MG63 (cell line): ENCODE data around the gene CORO2A. TPM values are rescaled to one million over a fixed set of nuclear protein-coding genes. Genes with fewer than 3 reads are reported as not detected.

ENCODE experiments used
- DNase-seq: peaks from one replicate; pipeline ENCODE4 v3.0.0-alpha.2; 2020
- H3K27me3 ChIP-seq: fragments of 250-450 bp; sonication (Bioruptor Pico); 2 replicates; pipeline ENCODE4 v1.5.1; 2020; ENCODE audit warnings: mild to moderate bottlenecking, moderate library complexity
- H3K36me3 ChIP-seq: fragments of 250-450 bp; sonication (Bioruptor Pico); 2 replicates; pipeline ENCODE4 v1.5.1; 2020; ENCODE audit warnings: mild to moderate bottlenecking, moderate library complexity
- H3K4me3 ChIP-seq: fragments of 250-450 bp; sonication (Bioruptor Pico); 2 replicates; pipeline ENCODE4 v1.5.1; 2020; ENCODE audit warnings: mild to moderate bottlenecking, moderate library complexity
- H3K9me3 ChIP-seq: fragments of 250-450 bp; sonication (Bioruptor Pico); 2 replicates; pipeline ENCODE4 v1.5.1; 2020; ENCODE audit warnings: mild to moderate bottlenecking, moderate library complexity
- total RNA-seq: library from RNA; depleted of rRNA; stranded (reverse); fragments of >200 nt; shearing (Covaris generic); gene quantifications from 2 replicates; pipeline ENCODE4 v1.2.3, GENCODE V29; 2014; ENCODE audit warnings: low replicate concordance; rRNA removed

Gene CORO2A, protein sequence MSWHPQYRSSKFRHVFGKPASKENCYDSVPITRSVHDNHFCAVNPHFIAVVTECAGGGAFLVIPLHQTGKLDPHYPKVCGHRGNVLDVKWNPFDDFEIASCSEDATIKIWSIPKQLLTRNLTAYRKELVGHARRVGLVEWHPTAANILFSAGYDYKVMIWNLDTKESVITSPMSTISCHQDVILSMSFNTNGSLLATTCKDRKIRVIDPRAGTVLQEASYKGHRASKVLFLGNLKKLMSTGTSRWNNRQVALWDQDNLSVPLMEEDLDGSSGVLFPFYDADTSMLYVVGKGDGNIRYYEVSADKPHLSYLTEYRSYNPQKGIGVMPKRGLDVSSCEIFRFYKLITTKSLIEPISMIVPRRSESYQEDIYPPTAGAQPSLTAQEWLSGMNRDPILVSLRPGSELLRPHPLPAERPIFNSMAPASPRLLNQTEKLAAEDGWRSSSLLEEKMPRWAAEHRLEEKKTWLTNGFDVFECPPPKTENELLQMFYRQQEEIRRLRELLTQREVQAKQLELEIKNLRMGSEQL
- total RNA-seq, result 0.03 and 0.81 TPM in 2 replicates

DNA sequence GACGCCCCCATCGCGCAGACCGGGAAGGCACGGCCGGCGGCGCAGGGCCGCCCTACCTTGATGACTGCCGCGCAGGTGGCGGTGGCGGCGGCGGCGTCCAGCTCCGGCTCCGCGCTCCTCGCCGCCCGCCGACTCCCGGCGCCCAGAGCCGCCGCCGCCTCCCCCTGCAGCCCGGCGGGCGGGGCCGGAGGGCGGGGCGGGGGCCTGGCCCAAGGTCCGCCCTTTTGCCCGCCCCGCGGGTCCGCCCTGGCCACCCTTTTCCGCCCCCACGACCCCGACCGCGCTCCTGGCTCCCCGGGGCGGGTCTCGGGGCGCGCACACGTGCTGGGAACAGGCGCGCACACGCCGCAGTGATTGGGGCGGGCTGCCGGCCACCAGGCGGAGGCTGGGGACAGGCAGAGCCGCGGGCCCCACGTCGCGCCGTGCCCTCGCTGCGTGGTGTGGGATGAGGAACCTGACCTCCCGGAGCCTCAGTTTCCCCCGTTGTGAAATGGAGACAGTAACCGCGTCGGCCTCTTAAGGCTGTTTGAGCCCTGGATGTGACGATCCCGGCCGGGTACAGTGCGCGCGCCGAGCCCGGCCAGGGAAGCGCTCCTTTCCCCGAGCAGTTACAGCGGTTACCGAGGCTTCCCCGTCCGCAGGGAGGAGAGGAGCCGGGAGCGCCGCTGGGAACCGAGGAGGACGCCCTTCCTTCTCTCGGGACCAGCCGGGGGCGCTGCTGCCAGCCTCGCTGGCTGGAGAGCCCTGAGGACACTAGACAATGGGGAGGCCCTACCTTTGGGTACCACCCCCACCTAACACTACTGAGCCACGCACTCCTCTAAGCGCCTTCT lies at the start of gene CORO2A:
CORO2A (minus strand) TSS at position 135 of the 833 bp plus-strand sequence. CDS start 34,977 bp downstream, outside the sequence.
- Histone ChIP-seq H3K9me3 (no peaks in the 10 kb centered on the region), H3K4me3 (peak within 1 kb of the TSS; percentile 56), H3K27me3 (no peaks in the 10 kb centered on the region), H3K36me3 (no peaks in the 10 kb centered on the region)
- peak; percentile 75 for DNase-seq

DNA sequence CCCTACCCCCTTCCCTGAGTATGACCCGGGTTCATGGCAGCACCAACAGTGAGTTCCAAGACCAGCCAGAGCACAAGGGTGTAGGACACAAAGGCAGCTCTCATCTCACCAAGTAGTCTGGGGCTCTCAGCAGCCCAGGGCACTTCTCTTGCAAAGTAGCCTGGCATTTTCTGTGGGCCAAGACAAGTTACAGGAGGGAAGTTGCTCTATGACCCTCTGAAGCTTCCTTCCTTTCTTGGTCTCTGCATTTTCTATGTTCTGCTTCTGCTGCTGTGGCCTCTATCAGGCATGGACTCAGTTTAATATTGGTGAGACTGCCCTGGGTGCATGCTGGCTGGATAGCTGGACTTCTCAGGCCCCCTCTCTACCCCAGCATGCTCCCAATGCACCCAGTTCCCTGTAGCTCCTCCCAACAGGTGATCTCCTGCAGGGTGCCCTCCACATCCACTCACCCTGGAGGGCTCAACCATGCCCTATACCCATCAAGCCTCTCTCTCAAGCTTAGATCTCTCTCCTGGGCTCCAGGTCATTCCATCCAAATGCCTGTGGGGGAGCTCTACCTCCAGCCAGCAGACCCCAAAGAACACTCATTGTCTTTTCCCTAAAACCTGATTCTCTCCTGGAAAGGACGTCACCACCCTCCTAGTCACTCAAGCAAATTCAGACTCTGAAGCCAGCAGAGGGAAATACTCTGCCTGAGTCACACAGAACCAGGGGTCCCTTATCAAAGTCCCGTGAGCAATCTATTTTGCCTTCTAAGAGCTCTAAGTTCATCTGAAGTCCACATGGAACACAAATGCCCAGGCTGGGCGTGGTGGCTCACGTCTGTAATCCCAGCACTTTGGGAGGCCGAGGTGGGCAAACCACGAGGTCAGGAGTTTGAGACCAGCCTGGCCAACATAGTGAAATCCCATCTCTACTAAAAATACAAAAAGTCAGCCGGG lies 49.2 kb upstream of the CORO2A start:
- DNase-seq, result no peak
- H3K36me3 ChIP-seq, result peaks cover 12% of the 10 kb centered on the region

DNA sequence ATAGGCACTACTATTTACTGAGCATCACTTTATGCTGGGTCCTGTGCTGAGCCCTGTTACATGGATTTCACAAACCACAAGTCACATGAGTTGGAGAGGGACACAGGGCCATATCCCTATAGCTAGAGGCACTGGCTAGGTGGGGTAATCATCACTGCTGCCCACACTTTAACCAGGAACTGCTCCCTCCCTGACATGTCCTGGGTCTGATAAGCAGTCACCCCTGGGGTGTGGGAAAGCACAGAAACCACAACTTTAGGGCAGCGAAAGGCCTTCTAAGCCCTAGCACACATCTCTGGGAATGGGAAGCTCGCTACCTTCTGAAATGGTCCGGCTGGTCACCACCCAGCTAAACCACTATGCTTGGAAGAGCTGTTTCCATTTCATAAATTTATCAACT lies 48.0 kb upstream of the CORO2A start:
- DNase-seq, result no peak
- H3K4me3 ChIP-seq, result no peak overlapping the region
- no peaks in the 10 kb centered on the region for H3K9me3 ChIP-seq
- no peaks in the 10 kb centered on the region for H3K27me3 ChIP-seq
- peaks cover 12% of the 10 kb centered on the region for H3K36me3 ChIP-seq

More for the DNA sequence above, 49.2 kb upstream of the CORO2A start:
- Histone ChIP-seq H3K4me3 (no peak overlapping the region), H3K27me3 (no peaks in the 10 kb centered on the region), H3K9me3 (no peaks in the 10 kb centered on the region)

DNA sequence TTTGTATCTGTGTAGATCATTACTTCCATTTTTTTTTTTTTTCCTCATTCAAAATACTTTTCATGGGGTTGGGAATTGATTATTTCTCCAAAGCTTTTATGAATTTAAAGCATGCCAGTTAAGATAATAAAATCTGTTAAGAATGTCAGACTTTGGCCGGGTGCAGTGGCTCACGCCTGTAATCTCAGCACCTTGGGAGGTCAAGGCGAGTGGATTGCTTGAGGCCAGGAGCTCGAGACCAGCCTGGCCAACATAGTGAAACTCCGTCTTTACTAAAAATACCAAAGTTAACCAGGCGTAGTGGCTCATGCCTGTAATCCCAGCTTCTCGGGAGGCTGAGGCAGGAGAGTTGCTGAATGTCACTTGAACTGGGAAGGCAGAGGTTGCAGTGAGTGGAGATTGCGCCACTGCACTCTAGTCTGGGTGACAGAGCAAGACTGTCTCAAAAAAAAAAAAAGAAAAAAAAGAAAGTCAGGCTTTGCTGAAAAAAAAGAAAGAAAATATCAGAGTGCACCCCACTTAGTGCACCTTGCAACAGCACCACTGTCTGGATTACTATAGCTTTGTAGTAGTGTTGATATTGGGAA lies 44.6 kb upstream of the CORO2A start:
- DNase-seq, result no peak
- peaks cover 26% of the 10 kb centered on the region for H3K36me3 ChIP-seq

DNA sequence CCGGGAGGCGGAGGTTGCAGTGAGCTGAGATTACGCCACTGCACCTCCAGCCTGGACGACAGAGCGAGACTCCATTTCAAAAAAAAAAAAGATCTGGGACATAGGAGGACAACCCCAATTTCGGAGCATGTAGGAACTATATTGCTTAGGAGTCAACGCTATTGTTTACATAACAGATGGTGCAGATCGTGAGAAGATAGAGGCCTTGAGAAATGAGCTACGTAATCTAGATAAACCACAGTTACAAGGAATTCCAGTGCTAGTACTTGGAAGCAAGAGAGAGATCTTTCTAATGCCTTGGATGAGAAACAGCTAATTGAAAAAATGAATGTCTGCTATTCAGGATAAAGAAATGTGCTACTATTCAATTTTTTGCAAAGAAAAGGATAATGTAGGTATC lies 42.7 kb upstream of the CORO2A start:
- peaks cover 35% of the 10 kb centered on the region for H3K36me3 ChIP-seq
- no peak for DNase-seq
- H3K27me3 ChIP-seq, result no peaks in the 10 kb centered on the region
- H3K4me3 ChIP-seq, result no peak overlapping the region
- no peaks in the 10 kb centered on the region for H3K9me3 ChIP-seq

More for the DNA sequence above, 44.6 kb upstream of the CORO2A start:
- Histone ChIP-seq H3K9me3 (no peaks in the 10 kb centered on the region), H3K4me3 (no peak overlapping the region), H3K27me3 (no peaks in the 10 kb centered on the region)

DNA sequence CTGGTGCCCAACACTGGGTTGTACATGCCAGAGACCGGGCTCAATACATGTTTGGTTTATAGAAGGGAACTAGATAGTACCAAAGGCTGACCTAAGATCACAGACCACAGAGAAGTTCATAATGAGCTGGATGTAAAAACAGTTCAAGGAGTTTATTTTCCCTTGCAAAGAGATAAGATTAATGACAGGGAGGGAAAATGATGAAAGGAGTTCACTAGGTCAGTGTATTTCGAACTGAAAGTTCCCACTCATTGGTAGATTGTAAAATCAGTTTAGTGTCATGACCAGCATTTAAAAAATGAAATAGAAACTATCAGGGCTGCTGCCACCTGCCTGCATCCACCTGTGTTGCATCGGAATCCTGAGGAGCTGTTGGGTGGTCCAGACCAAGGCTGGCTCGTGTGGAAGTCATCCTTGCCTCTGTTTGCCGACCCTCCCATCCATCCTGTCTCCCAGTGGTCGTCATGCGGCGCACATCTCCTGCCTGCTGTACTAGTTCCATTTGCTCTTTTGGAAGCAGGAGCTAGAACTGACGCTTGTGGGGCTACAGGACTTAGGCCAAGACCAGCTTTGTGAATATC lies 41.9 kb upstream of the CORO2A start:
- Histone ChIP-seq H3K36me3 (peaks cover 33% of the 10 kb centered on the region), H3K4me3 (no peak overlapping the region)

DNA sequence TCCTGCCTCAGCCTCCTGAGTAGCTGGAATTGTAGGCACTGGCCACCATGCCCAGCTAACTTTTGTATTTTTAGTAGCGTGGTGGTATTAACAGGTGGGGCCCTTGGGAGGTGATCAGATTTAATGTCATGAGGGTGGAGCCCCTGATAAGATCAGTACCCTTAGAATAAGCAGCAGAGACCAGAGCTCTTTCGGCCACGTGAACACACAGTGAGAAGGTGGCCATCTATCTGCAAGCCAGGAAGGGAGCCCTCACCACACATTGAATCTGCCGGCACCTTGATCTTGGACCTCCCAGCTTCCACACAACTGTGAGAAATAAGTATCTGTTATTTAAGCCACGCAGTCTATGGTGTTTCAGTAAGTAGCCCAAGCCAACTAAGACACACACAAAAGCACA lies 40.5 kb upstream of the CORO2A start:
- DNase-seq, result no peak
- Histone ChIP-seq H3K4me3 (no peak overlapping the region), H3K9me3 (no peaks in the 10 kb centered on the region), H3K27me3 (no peaks in the 10 kb centered on the region), H3K36me3 (peaks cover 44% of the 10 kb centered on the region)

More for the DNA sequence above, 41.9 kb upstream of the CORO2A start:
- Histone ChIP-seq H3K27me3 (no peaks in the 10 kb centered on the region), H3K9me3 (no peaks in the 10 kb centered on the region)
- no peak for DNase-seq

DNA sequence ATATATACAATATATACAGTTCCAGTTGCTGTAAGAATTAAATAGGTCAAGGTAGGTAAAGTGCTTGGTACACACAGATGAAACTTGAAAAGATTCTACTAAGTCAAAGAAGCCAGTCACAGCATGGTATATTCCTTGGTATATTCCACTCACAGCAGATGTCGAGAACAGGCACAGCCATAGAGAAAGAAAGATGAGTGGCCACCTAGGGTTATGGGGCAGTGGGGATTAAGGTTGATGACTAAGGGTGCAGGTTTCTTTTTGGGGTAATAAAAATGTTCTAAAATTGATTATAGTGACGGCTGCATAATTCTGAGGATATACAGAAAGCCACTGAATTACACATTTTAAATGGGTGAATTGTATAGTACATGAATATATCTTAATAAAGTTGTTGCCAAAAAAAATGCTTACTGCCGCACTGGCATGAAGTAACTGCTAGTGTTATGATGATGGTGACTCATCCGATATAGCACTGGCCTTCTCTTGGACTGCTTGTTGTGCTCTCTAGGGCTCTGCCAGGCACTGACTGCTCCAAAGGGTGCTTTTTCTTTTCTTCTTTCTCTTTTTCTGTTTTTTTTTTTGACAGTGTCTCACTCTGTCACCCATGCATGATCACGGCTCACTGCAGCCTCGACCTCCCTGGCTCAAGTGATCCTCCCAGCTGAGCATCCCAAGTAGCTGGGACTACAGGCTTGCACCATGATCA lies 39.5 kb upstream of the CORO2A start:
- H3K9me3 ChIP-seq, result no peaks in the 10 kb centered on the region
- H3K27me3 ChIP-seq, result no peaks in the 10 kb centered on the region
- no peak overlapping the region for H3K4me3 ChIP-seq
- peaks cover 49% of the 10 kb centered on the region for H3K36me3 ChIP-seq
- DNase-seq, result peak; percentile 68

DNA sequence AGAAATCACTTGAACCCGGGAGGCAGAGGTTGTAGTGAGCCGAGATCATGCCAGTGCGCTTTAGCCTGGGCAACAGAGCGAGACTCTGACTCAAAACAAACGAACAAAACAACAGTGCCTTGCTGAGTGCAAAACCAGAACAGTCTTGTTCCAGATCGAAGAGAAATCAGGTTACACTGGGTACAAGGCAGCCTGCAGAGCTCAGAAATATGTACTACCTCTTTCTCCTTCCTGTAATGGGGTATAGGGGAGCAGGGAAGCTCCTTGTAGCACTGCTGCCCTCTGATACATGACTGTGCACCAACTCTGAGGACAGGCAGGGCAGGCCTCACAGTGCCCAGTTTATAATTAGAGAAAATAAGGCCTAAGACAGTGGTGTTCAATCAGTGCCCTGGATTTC lies 38.4 kb upstream of the CORO2A start:
- Histone ChIP-seq H3K36me3 (peaks cover 52% of the 10 kb centered on the region), H3K27me3 (no peaks in the 10 kb centered on the region), H3K9me3 (no peaks in the 10 kb centered on the region), H3K4me3 (no peak overlapping the region)
- DNase-seq, result no peak

DNA sequence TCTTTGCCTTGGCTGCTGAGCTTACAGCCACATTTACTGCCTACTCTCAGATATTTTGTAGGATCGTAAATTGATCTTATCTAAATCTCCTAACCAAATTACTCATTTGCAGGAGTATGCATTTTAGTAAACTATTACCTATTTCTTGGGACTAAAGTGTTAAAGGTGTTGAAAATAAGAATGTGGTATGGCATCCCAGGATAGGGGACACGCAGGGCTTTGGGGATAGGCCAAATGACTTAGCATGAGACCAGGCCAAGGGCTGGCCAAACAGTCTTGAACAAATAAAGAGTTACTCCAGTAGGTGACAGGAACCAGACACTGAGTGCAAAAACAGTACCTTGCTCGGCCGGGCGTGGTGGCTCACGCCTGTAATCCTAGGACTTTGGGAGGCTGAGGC lies 37.9 kb upstream of the CORO2A start:
- H3K9me3 ChIP-seq, result no peaks in the 10 kb centered on the region
- H3K4me3 ChIP-seq, result no peak overlapping the region
- H3K27me3 ChIP-seq, result no peaks in the 10 kb centered on the region
- no peak for DNase-seq
- H3K36me3 ChIP-seq, result peaks cover 55% of the 10 kb centered on the region

DNA sequence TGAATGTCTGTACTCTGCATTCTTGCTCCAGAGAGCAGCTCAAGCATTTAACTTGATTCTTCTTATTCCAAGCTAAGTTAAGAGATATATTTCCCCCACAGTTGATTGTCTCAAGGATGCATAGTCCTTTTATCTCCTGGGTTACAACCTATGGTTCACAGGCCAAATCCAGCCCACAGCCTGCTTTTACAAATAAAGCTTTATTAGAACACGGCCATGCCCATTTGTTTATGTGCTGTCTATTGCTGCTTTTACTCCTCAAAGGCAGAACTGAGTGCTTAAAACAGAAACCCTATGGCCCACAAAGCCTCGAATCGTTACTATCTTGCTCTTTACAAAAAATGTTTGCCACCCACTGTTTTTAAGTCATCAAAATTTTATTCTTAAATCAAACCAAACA lies 37.2 kb upstream of the CORO2A start:
- no peaks in the 10 kb centered on the region for H3K9me3 ChIP-seq
- no peak overlapping the region for H3K4me3 ChIP-seq
- H3K36me3 ChIP-seq, result peaks cover 59% of the 10 kb centered on the region
- no peak for DNase-seq
- H3K27me3 ChIP-seq, result no peaks in the 10 kb centered on the region

DNA sequence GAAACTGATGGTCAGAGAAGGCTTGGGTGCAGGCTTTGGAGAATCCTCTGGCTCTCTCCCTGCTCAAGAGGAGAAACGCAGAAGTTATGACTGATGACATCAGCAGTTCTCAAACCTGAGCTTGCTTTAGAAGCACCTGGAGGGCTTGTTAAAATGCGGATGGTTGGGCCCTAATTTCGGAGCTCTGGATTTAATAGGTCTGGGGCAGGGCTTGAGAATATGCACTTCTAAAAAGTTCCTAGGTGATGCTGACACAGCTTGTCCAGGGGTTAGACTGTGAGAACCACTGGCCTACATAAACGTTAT lies 36.6 kb upstream of the CORO2A start:
- no peak for DNase-seq
- Histone ChIP-seq H3K36me3 (peaks cover 62% of the 10 kb centered on the region), H3K4me3 (no peak overlapping the region), H3K27me3 (no peaks in the 10 kb centered on the region), H3K9me3 (no peaks in the 10 kb centered on the region)

DNA sequence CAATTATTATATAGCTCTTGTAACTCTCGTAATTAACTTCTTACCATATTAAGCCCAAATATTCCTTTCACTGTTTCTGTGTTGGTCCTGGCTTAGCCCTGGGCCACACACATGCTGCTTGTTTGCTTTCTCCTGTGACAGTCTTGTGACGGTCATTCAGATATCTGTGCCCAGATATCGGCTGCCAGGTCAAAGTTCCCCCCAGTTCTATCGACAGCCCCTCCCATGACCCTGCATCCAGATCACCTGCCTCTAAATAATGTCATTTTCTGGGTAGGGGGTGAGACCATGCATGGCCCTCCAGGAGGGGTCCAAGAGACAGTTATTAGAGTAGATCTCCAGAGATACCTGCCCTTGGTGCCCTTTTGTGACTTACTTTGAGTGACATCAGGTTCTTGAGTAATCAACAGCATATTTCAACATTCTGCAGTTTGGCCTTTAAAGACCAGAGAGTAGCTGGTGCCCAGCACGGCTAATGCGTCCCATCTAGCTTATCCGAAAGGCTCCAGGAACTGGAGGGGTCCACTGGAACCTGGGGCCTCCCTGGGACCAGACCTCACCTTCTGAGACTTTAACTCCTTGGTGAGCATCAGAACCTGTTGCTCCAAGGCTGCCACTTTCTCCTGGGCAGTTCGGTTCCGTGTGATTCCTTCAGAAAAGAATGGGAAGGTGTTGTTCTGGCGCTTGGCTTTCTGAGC lies 36.1 kb upstream of the CORO2A start:
- DNase-seq, result no peak
- Histone ChIP-seq H3K27me3 (no peaks in the 10 kb centered on the region), H3K4me3 (no peak overlapping the region), H3K36me3 (peaks cover 59% of the 10 kb centered on the region), H3K9me3 (no peaks in the 10 kb centered on the region)

DNA sequence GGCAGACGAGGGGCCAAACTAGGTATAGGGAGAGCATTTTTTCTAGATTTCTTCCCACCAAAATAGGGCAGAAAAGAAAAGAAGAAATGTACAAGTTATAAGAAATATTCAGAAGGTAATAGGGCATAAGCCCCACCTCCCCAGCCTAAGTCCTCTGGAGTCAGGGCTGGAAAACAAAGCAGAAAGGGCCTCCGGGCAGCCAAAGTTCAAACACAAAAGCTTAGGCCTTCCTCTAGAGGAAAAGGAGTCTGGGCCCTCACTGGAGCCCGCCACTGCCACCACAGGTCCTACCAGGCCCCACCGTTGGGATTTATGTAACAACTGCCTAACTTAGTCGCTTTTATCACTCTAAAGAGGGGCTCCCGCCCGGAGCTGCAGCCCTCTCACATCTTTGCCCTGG lies 35.4 kb upstream of the CORO2A start:
- Histone ChIP-seq H3K4me3 (no peak overlapping the region), H3K36me3 (peaks cover 52% of the 10 kb centered on the region), H3K27me3 (no peaks in the 10 kb centered on the region), H3K9me3 (no peaks in the 10 kb centered on the region)
- no peak for DNase-seq

DNA sequence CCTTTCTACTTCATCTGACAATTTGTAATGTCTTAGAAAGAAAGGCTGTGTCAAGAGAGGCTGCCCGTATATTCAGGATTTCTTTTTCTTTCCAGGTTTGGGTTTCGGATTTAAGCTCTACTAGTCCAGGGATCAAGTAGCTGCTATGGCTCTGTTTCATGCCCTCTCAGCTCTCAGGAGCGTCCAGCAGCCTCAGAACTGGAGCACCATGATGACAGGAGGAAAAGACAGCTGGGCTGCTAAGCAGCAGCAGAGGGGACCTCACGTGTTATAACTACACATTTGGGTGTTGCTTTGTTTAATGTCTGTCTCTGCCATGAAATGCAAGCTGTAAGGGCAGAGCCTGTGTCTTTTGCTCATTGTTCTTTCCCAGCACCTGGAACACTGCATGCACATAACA lies 34.5 kb upstream of the CORO2A start:
- Histone ChIP-seq H3K36me3 (peaks cover 53% of the 10 kb centered on the region), H3K9me3 (no peaks in the 10 kb centered on the region)

More for the DNA sequence above, 34.5 kb upstream of the CORO2A start:
- no peaks in the 10 kb centered on the region for H3K27me3 ChIP-seq
- H3K4me3 ChIP-seq, result no peak overlapping the region
- DNase-seq, result no peak
